Skin epidermis (tissue), 12 donors: Measurements from ENCODE around the gene RMP24.

Source experiments
- H3K27ac ChIP-seq, 21 experiments: fragments of 200-600 bp; sonication (generic) in 11 of 21; one replicate each; pipeline ENCODE4 v1.5.0; 2020; ENCODE audit warnings: mild to moderate bottlenecking in 3 of 21, inconsistent platforms in 2 of 21, moderate library complexity in 2 of 21
- H3K4me3 ChIP-seq, 7 experiments: fragments of 200-600 bp; sonication (generic) in 2 of 7; one replicate each; pipeline ENCODE4 v1.5.0; 2020; ENCODE audit warnings: inconsistent platforms in 2 of 7, mild to moderate bottlenecking in 2 of 7, moderate library complexity in 1 of 7

The RMP24 gene

DNA sequence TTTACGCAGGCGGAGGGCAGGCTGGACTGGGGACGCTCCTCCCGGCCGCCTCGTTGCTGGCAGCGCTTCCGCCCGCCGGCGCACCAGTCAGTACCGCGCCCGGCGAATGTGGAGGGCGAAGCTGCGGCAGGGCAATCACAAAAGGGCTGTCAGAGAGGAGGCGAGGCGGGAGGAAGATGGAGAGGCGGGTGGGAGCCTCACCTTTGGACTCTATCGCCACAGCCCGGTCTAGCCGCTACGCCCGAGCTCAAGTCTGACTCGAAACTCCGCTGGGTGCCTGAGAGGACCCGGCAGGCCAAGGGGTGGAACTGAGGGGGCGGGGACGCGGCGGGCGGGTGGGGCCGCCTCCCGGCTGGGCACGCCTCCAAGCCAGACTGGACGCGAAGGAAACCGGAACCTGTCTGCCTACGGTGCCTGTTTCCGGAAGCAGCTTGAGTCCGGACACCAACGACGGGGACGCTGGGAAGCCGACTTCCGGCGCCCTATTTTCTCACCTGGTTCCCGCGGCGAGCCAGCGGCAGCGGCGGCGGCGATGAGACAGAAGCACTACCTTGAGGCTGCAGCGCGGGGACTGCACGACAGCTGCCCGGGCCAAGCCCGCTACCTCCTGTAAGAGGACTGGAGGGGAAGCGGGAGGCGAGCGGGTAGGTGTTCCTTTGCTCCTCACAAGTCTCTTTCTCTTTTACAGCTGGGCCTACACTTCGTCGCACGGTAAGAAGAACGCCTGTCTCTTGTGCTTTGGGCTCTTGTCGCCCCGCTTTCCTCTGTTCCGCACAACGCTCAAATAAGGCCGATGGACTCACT lies at the start of gene RMP24:
TSS of gene RMP24 (plus strand) at position 483 of the 804 bp plus-strand sequence.
- peak within 1 kb of the TSS; percentile 46 to 91 (median 65) for H3K4me3 ChIP-seq
- peak within 1 kb of the TSS; percentile 17 to 95 (median 89) for H3K27ac ChIP-seq

GRCh38 chr18:35923939-35924684 lies 48.4 kb upstream of the RMP24 start:
- no peak overlapping the region for H3K4me3 ChIP-seq
- H3K27ac ChIP-seq = no peak overlapping the region

DNA sequence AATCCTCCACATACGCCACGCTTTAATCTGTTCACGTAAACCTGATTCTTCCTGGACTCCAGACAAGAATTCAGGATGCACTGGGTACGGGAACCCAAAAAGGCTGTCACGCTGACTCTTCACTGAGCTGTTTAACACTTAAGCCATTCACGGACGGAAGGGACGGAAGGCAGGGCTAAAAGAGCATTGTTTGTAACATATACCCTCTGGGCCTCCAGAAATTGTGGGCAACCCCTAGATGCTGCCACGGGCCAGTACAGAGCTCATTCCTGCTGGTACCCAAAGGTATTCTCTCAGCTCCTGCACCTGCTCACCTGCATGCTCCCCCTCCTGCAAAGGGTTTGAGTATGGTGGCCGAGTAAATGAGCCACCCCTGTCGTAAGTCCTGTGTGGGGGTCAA lies 45.6 kb upstream of the RMP24 start:
- H3K4me3 ChIP-seq = no peak overlapping the region
- H3K27ac ChIP-seq = no peak overlapping the region

DNA sequence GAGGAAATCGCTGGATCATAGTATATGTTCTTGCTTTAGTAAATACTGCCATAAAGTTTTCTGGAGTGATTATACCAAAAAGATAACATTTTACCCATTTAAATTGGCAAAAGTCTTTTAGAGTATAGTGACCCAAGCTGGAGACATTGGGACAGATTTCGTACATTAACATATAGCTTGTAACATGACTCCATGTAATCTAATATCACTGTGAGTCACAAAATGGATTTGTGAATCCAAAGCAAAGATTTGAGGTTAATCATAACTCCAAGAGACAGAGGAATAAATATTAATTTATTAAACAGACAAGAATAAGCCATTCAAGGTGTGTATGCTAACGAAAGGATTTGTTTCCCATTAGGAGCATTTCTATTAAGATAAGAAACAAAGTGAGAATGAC lies 45.0 kb upstream of the RMP24 start:
- no peak overlapping the region for H3K27ac ChIP-seq
- no peak overlapping the region for H3K4me3 ChIP-seq

GRCh38 chr18:35933982-35934381 lies 38.5 kb upstream of the RMP24 start:
- Histone ChIP-seq H3K4me3 (no peak overlapping the region), H3K27ac (no peak overlapping the region)

- H3K27ac ChIP-seq = no peak overlapping the region
- H3K4me3 ChIP-seq = no peak overlapping the region
These were observed 37.6 kb upstream of the RMP24 start for GRCh38 chr18:35934891-35935290.

DNA sequence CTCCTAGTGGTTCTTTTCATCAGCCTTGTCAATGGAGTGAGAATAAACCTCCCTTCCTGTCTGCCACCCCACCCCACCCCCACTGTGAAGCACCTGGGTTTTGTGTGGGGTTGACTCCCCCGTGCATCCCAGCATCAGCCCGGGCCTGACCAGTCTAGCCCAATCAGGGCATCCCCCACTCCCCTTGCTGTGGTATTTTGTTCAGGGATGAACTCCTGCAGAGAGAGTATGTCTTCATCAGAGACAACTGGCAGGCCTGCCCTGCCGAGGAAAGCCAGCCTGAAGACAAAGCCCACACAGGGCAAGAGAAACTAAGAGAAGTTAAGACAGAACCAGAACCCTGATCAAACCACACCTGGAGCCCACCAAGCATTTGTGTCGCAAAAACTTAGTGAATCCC lies 36.7 kb upstream of the RMP24 start:
- no peak overlapping the region for H3K27ac ChIP-seq
- no peak overlapping the region for H3K4me3 ChIP-seq

DNA sequence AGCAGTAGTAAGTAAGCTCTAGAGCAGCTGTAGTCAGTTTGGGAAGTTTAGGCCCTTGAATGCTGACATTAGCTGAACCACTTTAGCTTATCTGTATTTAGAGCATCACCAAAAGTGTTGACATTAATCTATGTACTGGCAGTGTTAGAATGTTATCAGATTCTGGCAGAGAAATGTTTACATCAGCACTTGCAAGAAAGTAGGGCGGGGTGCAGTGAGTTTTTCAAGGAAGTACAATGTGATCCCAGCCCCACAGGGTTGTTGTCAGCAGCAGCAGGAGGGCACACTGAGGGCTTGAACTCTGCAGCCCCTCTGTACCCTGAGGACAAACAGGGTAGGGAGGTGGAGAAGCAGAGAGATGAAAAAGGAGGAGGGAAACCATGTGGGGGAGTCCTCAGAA lies 35.5 kb upstream of the RMP24 start:
- Histone ChIP-seq H3K27ac (no peak overlapping the region), H3K4me3 (no peak overlapping the region)

DNA sequence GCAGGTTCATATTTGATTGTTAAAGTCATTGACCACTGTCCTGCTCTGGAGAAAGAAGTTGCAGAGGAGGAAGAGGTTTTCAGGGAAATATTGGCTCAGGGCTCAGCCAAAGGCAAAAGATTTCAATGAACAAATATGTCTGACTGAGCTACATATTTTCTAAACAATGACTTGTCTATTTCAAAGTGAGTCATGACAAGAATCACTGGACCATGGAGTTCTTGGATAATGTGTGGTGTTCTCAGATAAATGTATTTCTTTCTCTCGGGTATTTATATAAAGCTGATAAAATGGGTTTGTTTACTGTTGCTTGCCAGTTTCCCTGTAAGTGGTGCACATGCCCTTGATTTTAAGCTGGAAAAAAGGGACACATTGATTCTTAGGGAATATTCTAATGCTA lies 34.3 kb upstream of the RMP24 start:
- Histone ChIP-seq H3K27ac (no peak overlapping the region), H3K4me3 (no peak overlapping the region)

DNA sequence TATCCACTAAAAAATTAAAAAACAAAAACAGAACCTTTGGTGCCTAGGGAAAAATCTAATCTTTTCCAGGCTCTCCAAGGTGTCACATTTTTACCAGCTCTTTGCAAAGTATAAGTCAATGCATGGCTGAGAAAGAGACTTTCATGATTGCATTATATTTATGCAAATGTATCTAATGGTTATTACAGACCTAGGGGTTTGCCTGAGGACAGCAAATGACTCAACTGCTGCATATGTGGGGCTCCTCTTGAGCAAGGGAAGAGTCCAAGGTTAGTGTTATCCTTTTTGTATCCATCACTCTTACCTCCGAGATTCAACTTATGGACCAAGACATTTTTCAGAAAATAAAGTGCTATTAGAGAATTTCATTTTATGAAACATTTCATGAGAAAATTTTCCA lies 33.9 kb upstream of the RMP24 start:
- H3K4me3 ChIP-seq = no peak overlapping the region
- no peak overlapping the region for H3K27ac ChIP-seq

- H3K4me3 ChIP-seq = no peak overlapping the region
- H3K27ac ChIP-seq = no peak overlapping the region
These were observed 33.3 kb upstream of the RMP24 start for GRCh38 chr18:35939138-35939537.

- Histone ChIP-seq H3K4me3 (no peak overlapping the region), H3K27ac (no peak overlapping the region)
These were observed 31.2 kb upstream of the RMP24 start for GRCh38 chr18:35941299-35941698.

GRCh38 chr18:35942133-35942532 lies 30.3 kb upstream of the RMP24 start:
- H3K27ac ChIP-seq = no peak overlapping the region
- no peak overlapping the region for H3K4me3 ChIP-seq

DNA sequence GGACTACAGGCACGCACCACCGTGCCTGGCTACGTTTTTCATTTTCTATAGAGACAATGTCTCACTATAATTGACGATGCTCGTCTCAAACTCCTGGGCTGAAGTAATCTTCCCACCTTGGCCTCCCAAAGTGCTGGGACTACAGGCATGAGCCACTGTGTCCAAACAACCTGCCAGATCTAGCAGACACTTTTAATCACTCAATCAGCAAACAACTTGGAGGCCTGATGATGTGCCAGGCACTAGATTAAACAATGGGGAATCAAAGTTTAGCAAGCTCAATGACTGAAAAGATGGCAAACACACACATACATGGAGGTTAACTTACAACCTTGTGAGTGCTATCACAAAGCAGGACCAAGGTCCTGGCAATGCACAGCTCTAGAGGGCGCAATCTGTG lies 29.8 kb upstream of the RMP24 start:
- Histone ChIP-seq H3K4me3 (no peak overlapping the region), H3K27ac (no peak overlapping the region)

- H3K4me3 ChIP-seq = no peak overlapping the region
- no peak overlapping the region for H3K27ac ChIP-seq
These were observed 24.4 kb upstream of the RMP24 start for GRCh38 chr18:35948080-35948479.

- H3K27ac ChIP-seq = no peak overlapping the region
These were observed 23.4 kb upstream of the RMP24 start for GRCh38 chr18:35949090-35949489.

GRCh38 chr18:35949903-35950627 lies 22.4 kb upstream of the RMP24 start:
- Histone ChIP-seq H3K27ac (peak overlapping the region in 11 of 21 experiments; percentile 3 to 76 (median 46)), H3K4me3 (peak overlapping the region; percentile 21 to 53 (median 44))

More at GRCh38 chr18:35949090-35949489, 23.4 kb upstream of the RMP24 start:
- no peak overlapping the region for H3K4me3 ChIP-seq

DNA sequence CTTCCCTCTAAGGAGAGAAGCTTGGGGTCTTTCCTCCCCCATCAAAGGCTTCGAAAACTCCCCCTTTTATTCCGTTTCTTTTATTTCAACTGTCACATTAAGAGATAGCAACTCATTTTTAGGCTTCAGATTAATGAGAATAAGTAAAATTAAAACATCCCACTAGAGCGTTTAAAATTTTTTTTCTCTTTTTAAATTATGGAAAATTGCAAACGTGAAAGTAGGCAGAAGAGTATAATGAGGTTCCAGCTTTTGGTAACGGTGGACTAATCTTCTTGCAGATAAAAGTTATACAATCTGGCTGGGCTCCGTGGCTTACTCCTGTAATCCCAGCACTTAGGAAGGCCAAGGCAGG lies 21.9 kb upstream of the RMP24 start:
- Histone ChIP-seq H3K27ac (peak overlapping the region in 1 of 21 experiments; percentile 62), H3K4me3 (peak overlapping the region; percentile 21 to 53 (median 44))

- Histone ChIP-seq H3K27ac (no peak overlapping the region), H3K4me3 (no peak overlapping the region)
These were observed 18.8 kb upstream of the RMP24 start for GRCh38 chr18:35953688-35954087.

GRCh38 chr18:35956226-35956625 lies 16.3 kb upstream of the RMP24 start:
- H3K27ac ChIP-seq = no peak overlapping the region
- H3K4me3 ChIP-seq = no peak overlapping the region

GRCh38 chr18:35962320-35962719 lies 10.2 kb upstream of the RMP24 start:
- Histone ChIP-seq H3K4me3 (no peak overlapping the region), H3K27ac (no peak overlapping the region)
